ENCODE results near the gene KCNH4.

KCNH4 gene

DNA sequence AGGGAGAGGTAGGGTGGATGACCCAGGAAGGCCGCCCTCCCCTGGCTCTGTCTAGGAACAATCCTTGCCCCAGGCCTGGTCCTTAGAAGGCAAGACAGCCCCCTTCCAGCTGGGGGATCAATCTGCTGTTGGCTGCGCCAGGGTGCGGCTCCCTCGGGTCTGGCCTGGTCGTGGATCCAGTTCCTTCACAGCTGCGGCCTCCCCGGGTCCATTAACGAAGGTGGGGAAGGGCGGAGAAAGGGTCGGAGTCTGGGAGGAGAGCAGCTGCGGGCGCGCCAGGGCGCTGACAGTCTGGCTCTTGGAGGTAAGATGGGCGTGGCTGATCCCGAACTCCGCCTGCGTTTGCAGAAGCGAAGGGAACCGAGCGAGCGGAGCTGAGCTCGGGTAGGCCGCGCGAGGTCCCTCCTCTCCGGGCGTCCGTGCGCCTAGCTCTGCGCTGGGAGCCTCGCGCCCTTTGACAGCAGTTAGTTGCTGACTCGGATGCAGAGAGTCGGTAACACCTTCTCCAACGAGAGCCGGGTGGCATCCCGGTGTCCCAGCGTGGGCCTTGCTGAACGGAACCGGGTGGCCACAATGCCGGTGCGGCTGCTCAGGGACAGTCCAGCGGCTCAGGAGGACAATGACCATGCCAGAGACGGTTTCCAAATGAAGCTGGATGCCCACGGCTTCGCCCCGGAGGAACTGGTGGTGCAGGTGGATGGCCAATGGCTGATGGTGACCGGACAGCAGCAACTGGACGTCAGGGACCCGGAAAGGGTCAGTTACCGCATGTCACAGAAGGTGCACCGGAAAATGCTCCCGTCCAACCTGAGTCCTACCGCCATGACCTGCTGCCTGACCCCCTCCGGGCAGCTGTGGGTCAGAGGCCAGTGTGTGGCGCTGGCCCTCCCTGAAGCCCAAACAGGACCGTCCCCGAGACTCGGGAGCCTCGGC lies 58.3 kb downstream of the KCNH4 start, which contains the start of gene HSPB9:
Gene HSPB9, plus strand, starts transcription at position 434 of the 933 bp plus-strand sequence. Its CDS starts 47 bp downstream, at position 481.
- no peak within 1 kb of the TSS for H3K4me3 ChIP-seq (replicated peaks; ENCODE audit: low read depth, low read length)
- TF ChIP-seq, protein P1, sequence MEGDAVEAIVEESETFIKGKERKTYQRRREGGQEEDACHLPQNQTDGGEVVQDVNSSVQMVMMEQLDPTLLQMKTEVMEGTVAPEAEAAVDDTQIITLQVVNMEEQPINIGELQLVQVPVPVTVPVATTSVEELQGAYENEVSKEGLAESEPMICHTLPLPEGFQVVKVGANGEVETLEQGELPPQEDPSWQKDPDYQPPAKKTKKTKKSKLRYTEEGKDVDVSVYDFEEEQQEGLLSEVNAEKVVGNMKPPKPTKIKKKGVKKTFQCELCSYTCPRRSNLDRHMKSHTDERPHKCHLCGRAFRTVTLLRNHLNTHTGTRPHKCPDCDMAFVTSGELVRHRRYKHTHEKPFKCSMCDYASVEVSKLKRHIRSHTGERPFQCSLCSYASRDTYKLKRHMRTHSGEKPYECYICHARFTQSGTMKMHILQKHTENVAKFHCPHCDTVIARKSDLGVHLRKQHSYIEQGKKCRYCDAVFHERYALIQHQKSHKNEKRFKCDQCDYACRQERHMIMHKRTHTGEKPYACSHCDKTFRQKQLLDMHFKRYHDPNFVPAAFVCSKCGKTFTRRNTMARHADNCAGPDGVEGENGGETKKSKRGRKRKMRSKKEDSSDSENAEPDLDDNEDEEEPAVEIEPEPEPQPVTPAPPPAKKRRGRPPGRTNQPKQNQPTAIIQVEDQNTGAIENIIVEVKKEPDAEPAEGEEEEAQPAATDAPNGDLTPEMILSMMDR (IDR thresholded peaks at IDR 0.05; ENCODE audit: low read depth, low read length, missing control alignments): no peak
- no peak for DNase-seq (ENCODE audit: extremely low read depth, low read depth)

DNA sequence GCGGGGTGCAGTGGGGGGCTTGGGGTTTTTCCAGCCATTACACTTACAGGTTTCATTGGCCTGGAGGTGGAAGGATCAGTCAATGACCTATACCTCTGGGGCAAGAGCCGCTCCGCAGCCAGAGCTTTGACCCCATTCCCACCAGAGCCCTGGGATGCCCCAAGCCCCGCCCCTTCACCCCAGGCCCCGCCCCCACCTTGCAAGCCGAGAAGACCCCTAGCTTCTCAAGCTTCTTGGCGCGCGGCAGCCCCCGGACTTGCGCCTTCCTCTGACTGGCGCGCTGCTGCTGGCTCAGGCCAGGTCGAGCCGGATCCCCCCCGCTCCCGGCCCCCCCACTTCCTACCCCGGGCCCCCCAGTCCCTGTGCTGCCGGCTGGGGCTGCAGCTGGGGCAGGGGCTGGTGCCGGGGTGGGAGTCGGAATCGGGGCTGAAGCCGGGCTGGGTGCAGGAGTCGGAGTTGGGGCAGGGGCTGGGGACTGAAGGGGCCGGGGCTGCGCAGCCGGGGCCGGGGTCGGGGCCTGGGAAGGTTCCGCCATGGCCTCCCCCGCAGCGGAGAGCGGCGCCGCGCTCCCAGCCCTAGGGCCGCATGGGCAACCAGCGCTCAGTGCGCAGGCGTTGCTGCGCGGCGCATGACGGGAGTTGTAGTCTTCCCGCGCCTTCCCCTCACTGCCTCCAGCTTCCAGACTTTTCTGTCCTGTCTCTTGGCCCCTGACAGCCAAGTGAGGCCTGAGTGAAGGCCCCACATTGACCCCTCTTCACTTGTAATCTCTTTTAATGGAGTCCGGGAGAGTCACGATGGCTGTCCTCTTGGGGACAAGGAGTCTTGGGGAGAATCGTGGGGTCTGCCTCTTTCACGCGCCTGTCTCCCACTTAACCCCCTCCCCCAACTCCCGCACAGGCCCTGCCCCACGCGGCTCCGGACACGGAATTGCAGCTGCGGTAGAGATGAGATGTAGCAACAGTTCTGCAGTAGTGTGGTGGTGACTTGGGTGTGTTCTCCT lies 59.9 kb downstream of the KCNH4 start, which contains the start of gene KAT2A:
Gene KAT2A, minus strand, starts transcription at position 598 of the 1,000 bp plus-strand sequence. Its CDS starts 63 bp downstream, at position 535.
- H3K4me3 ChIP-seq (replicated peaks; ENCODE audit: low read depth, low read length): peak within 1 kb of the TSS; percentile 60
- TF ChIP-seq, protein P1 (IDR thresholded peaks at IDR 0.05; ENCODE audit: low read depth, low read length, missing control alignments): no peak
- DNase-seq (ENCODE audit: extremely low read depth, low read depth): peak; percentile 52

DNA sequence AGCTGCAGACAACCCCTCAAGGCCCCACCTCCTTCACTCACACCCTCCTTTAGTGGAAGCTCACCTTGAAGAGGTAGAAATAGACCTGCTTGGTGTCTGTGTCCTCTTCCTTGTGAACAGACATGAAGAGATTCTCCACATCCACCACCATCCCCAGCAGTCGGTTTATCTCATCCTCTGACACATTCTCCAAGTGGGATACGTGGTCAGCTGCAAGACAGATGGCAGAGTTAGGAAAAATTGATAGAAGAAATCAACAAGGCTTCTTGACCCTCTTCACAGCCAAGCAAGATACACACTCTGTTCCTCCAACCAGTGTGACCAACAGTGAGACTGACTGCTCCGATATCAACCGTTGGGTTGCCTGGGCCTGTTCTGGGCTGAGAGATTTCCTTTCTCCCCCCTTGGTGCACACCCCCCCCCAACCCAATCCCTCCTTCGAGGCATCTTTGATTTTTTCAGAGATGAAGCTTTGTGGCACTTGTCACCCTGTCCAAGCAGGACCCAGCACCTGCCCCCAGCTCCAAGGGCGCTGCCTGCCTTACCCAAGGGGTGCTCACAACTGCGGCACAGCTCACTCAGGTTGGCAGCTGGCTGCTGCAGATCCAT lies 60.7 kb downstream of the KCNH4 start:
- peak overlapping the region; percentile 60 for H3K4me3 ChIP-seq (replicated peaks; ENCODE audit: low read depth, low read length)

DNA sequence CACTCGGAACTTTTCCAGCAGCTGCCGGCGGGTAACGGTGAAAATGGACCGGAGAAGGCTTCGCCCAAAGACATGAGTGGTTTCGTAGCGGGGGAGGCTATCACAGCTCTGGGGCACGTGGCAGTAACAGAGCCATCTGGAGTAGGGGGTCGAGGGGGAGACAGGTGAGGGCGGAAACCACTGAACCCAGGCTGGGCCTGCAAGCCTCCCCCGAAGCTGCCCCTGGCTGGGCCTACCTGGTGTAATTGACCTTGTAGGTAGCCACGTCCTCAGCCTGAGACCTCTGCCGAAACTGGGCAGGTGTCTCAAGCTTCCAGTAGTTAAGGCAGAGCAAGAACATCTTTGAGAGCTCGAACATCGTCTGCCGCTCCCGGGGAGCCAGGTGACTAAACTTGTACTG lies 61.6 kb downstream of the KCNH4 start:
- H3K4me3 ChIP-seq (replicated peaks; ENCODE audit: low read depth, low read length): no peak overlapping the region
- TF ChIP-seq, protein P1 (IDR thresholded peaks at IDR 0.05; ENCODE audit: low read depth, low read length, missing control alignments): no peak
- DNase-seq (ENCODE audit: extremely low read depth, low read depth): no peak

More for the DNA sequence above, 60.7 kb downstream of the KCNH4 start:
- DNase-seq (ENCODE audit: extremely low read depth, low read depth): no peak
- TF ChIP-seq, protein P1 (IDR thresholded peaks at IDR 0.05; ENCODE audit: low read depth, low read length, missing control alignments): no peak

DNA sequence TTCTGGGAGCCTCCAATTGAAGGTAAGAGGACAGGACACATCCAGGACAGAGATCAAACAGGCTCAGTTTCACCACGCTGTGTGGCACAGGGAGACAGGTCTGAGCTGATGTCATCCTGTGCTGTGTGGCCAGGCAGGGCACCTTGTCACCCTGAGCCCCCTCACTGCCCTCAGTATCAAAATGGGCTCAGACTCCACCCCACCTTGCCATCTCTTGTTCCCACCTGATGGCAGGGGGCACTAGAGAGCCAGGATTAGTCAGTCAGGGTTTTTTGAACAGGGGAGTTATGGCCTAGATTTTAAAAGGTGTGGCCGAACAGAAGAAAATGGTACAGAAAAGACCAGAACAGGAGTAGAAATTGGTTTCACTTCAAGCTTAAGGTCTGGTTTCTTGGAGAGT lies 62.4 kb downstream of the KCNH4 start:
- H3K4me3 ChIP-seq (replicated peaks; ENCODE audit: low read depth, low read length): no peak overlapping the region
- TF ChIP-seq, protein P1 (IDR thresholded peaks at IDR 0.05; ENCODE audit: low read depth, low read length, missing control alignments): peak; percentile 53
- no peak for DNase-seq (ENCODE audit: extremely low read depth, low read depth)

DNA sequence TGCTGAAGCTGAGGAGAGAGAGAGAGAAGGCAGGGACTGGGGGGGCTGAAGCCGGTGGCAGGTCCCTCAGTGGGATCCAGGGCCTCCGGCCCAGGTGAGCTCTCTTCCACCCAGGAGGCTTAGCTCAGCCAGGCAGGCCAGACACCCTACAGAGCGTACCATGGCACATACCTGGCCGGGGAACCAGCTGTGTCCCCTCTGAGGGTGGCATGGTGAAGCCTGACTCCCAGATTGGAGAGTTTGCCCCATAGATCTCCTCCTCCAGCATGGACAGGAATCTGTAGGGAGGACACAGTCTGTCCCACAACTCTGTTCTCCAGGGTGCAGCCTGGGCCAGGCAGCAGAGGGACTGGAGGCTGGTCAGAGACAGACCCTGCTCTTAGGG lies 62.8 kb downstream of the KCNH4 start:
- H3K4me3 ChIP-seq (replicated peaks; ENCODE audit: low read depth, low read length): no peak overlapping the region
- TF ChIP-seq, protein P1 (IDR thresholded peaks at IDR 0.05; ENCODE audit: low read depth, low read length, missing control alignments): no peak
- DNase-seq (ENCODE audit: extremely low read depth, low read depth): no peak

Data from HFF-Myc (cell line).